OCI-LY1 (cell line): Measurements from ENCODE around the gene MSH6.

Experiments used
- CTCF ChIP-seq: fragments of 200-600 bp; sonication (generic), shearing (Covaris generic); IDR thresholded peaks from 2 replicates; pipeline ENCODE4 v1.5.1; 2017; ENCODE audit warnings: mild to moderate bottlenecking, antibody characterized with exemption, low read length, moderate library complexity, mixed read lengths
- EZH2 ChIP-seq: fragments of 200-600 bp; sonication (generic), shearing (Covaris generic); IDR thresholded peaks from 2 replicates; pipeline ENCODE4 v1.8.0; 2017; ENCODE audit warnings: borderline replicate concordance, mixed run types, mild to moderate bottlenecking, antibody characterized with exemption, low read length, moderate library complexity, mixed read lengths

- TF ChIP-seq CTCF = no peak
- no peak for TF ChIP-seq EZH2
Observed at GRCh38 chr2:47833516-47833968, 50.6 kb downstream of the MSH6 start.
